Left ventricle myocardium inferior (tissue), 1 donor: ENCODE results near the gene ZSCAN5C. TPM values are rescaled to one million over a fixed set of nuclear protein-coding genes. Genes with fewer than 3 reads are reported as not detected.
"Not testable (repeated sequence)": the region's sequence is repeated elsewhere in the genome, so short reads cannot be mapped to it uniquely, and the experiment has no call there.

ENCODE experiments used
- DNase-seq: peaks from one replicate; pipeline ENCODE4 v3.0.0-alpha.2; 2020
- H3K27ac ChIP-seq: fragments of 200-600 bp; replicated peaks from 2 replicates; pipeline ENCODE4 v1.8.0; 2021
- H3K27me3 ChIP-seq: fragments of 200-600 bp; 2 replicates; pipeline ENCODE4 v1.8.0; 2021; ENCODE audit warnings: low read depth
- H3K36me3 ChIP-seq: fragments of 200-600 bp; 2 replicates; pipeline ENCODE4 v1.8.0; 2021
- H3K4me1 ChIP-seq: fragments of 200-600 bp; 2 replicates; pipeline ENCODE4 v1.8.0; 2021
- H3K4me3 ChIP-seq: fragments of 200-600 bp; 2 replicates; pipeline ENCODE4 v1.8.0; 2021; ENCODE audit warnings: mild to moderate bottlenecking, moderate library complexity
- H3K9me3 ChIP-seq: fragments of 200-600 bp; replicated peaks from 2 replicates; pipeline ENCODE4 v1.8.0; 2021
- CTCF ChIP-seq: fragments of 200-600 bp; IDR thresholded peaks from 2 replicates; pipeline ENCODE4 v1.8.0; 2021; ENCODE audit warnings: antibody characterized with exemption, mild to moderate bottlenecking, borderline replicate concordance
- intact Hi-C: fragments of 100-400 bp; cut with micrococcal nuclease; formaldehyde crosslinking; loops from one replicate; pipeline ENCODE4 v1.11.0; 2022
- total RNA-seq: library from RNA; stranded (reverse); fragmentation: NEBNext Ultra II Directional; extraction: Animal tissue kit (Norgen Biotek cat#: 25700); gene quantifications from one replicate; pipeline ENCODE4 v1.2.1, GENCODE V29; 2021
- donor health status: DM: no; HTN: yes; CAD: no; lungs with severe emphysema.

ZSCAN5C gene
- total RNA-seq, 1 donor from 2014 or later: not detected

GRCh38 chr19:56163097-56163496 lies 39.0 kb upstream of the ZSCAN5C start:
- peaks cover 23% of the 10 kb centered on the region for H3K36me3 ChIP-seq
- intact Hi-C loops: no loop called here
- H3K27me3 ChIP-seq: peaks cover 6% of the 10 kb centered on the region
- H3K4me3 ChIP-seq: no peak overlapping the region
- TF ChIP-seq CTCF: no peak
- no peaks in the 10 kb centered on the region for H3K9me3 ChIP-seq
- H3K4me1 ChIP-seq: no peaks in the 10 kb centered on the region
- no peak for DNase-seq
- no peak overlapping the region for H3K27ac ChIP-seq

GRCh38 chr19:56167064-56167578 lies 35.0 kb upstream of the ZSCAN5C start:
- H3K27ac ChIP-seq: no peak overlapping the region
- H3K36me3 ChIP-seq: no peaks in the 10 kb centered on the region
- TF ChIP-seq CTCF: no peak
- intact Hi-C loops: no loop called here
- no peaks in the 10 kb centered on the region for H3K9me3 ChIP-seq
- peaks cover 17% of the 10 kb centered on the region for H3K4me1 ChIP-seq
- no peak overlapping the region for H3K4me3 ChIP-seq
- H3K27me3 ChIP-seq: peaks cover 7% of the 10 kb centered on the region
- DNase-seq: no peak

DNA sequence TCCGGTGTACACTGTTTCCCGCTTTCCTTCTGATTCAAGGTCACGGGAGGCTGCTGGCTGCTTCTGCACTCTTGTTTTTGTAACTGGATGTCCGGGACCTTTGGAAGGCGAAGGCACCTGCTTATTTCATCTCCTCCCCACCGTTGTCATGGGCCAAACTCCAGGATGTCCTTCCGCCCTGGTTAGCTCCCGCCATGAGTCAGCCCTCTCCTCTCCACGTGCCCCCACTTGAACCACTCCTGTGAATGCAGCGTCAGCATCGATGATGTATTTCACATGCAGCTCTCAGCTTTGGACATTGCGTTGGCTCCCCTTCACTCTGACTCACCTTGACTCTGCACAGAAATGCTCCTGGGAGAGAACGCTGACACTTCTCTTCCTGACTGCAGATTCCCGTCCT lies 31.8 kb upstream of the ZSCAN5C start:
- no peak for DNase-seq

DNA sequence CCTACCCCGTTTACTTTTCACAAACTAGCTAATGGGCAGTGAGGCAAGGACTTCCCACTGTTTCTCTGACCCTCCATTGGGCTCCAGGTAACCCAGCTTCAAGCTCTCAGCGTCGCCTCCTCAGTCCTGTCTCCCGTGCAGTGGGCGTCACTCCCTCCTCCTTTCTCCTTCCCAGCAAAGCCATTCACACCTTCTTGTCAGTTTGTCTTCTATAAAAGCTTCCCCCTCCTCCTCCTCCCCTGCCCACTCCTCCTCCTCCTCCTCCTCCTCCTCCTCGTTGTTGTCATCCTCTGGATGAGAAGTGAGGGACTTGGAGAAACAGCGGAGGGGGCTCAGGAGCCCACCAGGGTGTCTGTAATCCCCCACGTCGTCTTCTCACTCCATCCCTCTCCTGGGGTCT lies 28.0 kb upstream of the ZSCAN5C start:
- no peak for TF ChIP-seq CTCF
- H3K36me3 ChIP-seq: no peaks in the 10 kb centered on the region
- H3K4me1 ChIP-seq: peaks cover 17% of the 10 kb centered on the region
- DNase-seq: no peak
- H3K4me3 ChIP-seq: no peak overlapping the region
- peaks cover 53% of the 10 kb centered on the region for H3K27me3 ChIP-seq
- no peak overlapping the region for H3K27ac ChIP-seq
- intact Hi-C loops: loop anchor here (5.0 kb wide), 1 partner anchor 97 kb away; no protein-coding TSS in a partner anchor
- H3K9me3 ChIP-seq: no peaks in the 10 kb centered on the region

More for the DNA sequence above, 31.8 kb upstream of the ZSCAN5C start:
- H3K27ac ChIP-seq: peak overlapping the region; percentile 28
- H3K9me3 ChIP-seq: no peaks in the 10 kb centered on the region
- intact Hi-C loops: loop anchor here (5.0 kb wide), 1 partner anchor 93 kb away; no protein-coding TSS in a partner anchor
- no peaks in the 10 kb centered on the region for H3K36me3 ChIP-seq
- no peak for TF ChIP-seq CTCF
- peaks cover 17% of the 10 kb centered on the region for H3K4me1 ChIP-seq
- peaks cover 30% of the 10 kb centered on the region for H3K27me3 ChIP-seq
- H3K4me3 ChIP-seq: no peak overlapping the region

- intact Hi-C loops: loop anchor here (5.0 kb wide), 1 partner anchor 97 kb away; no protein-coding TSS in a partner anchor
Observed at GRCh38 chr19:56174550-56174949, 27.5 kb upstream of the ZSCAN5C start.

DNA sequence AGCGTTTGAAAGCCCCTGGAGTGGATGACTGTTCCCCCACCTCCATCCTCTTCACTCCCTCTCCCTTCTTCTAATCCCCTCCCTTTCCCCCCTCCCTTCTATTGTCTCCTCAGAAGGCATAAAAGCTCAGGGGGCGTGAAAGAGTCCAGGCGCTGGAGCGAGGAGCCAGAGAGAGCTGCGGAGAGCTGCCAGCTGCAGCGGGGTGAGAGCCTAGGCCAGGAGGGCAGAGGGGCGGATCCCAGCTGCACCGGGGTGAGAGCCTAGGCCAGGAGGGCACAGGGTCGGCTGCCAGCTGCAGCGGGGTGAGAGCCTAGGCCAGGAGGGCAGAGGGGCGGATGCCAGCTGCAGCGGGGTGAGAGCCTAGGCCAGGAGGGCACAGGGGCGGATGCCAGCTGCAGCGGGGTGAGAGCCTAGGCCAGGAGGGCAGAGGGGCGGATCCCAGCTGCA lies 26.2 kb upstream of the ZSCAN5C start, which contains the start of gene GALP:
GALP (plus strand) TSS at position 148 of the 447 bp plus-strand sequence. CDS start 1,101 bp downstream, outside the sequence.
- peaks cover 59% of the 10 kb centered on the region for H3K27me3 ChIP-seq
- H3K36me3 ChIP-seq, H3K27ac ChIP-seq, intact Hi-C loops, H3K4me3 ChIP-seq, H3K9me3 ChIP-seq, H3K4me1 ChIP-seq, DNase-seq: not testable (repeated sequence)

More at GRCh38 chr19:56174550-56174949, 27.5 kb upstream of the ZSCAN5C start:
- Histone ChIP-seq H3K27ac (no peak overlapping the region), H3K4me3 (no peak overlapping the region), H3K9me3 (no peaks in the 10 kb centered on the region), H3K27me3 (peaks cover 53% of the 10 kb centered on the region), H3K4me1 (peaks cover 17% of the 10 kb centered on the region), H3K36me3 (no peaks in the 10 kb centered on the region)
- no peak for TF ChIP-seq CTCF
- DNase-seq: no peak

GRCh38 chr19:56176310-56176709 lies 25.8 kb upstream of the ZSCAN5C start:
- H3K36me3 ChIP-seq, H3K4me3 ChIP-seq, H3K27ac ChIP-seq, H3K9me3 ChIP-seq, intact Hi-C loops, H3K4me1 ChIP-seq, DNase-seq: not testable (repeated sequence)
- peaks cover 59% of the 10 kb centered on the region for H3K27me3 ChIP-seq
